Measurements from ENCODE around the gene ALG10. TPM values are rescaled to one million over a fixed set of nuclear protein-coding genes. Genes with fewer than 3 reads are reported as not detected.
A peak's percentile ranks its signal among the peaks of the same experiment; 100 is the strongest.
"Not testable (repeated sequence)": the region's sequence is repeated elsewhere in the genome, so short reads cannot be mapped to it uniquely, and the experiment has no call there.

ALG10 gene, protein sequence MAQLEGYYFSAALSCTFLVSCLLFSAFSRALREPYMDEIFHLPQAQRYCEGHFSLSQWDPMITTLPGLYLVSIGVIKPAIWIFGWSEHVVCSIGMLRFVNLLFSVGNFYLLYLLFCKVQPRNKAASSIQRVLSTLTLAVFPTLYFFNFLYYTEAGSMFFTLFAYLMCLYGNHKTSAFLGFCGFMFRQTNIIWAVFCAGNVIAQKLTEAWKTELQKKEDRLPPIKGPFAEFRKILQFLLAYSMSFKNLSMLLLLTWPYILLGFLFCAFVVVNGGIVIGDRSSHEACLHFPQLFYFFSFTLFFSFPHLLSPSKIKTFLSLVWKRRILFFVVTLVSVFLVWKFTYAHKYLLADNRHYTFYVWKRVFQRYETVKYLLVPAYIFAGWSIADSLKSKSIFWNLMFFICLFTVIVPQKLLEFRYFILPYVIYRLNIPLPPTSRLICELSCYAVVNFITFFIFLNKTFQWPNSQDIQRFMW
- 10 to 100 TPM; 21.6 to 33.2 TPM for total RNA-seq
- polyA plus RNA-seq (2013, experiment 1 of 2), result 11.7 TPM
- 10.5 TPM for polyA plus RNA-seq (2013, experiment 2 of 2)
- long read RNA-seq, experiment 1, partial matches to known transcripts, result 0 of 1 reads
- long read RNA-seq, experiment 1, other reads (novel, unspliced or antisense), result 0 of 1 reads
- long read RNA-seq, experiment 2, partial matches to known transcripts, result 0 of 5 reads
- long read RNA-seq, experiment 2, other reads (novel, unspliced or antisense), result 2 of 5 reads
- long read RNA-seq, experiment 3, transcript ALG10-201 (3 exons, 3,128 nt), result major isoform, 11 of 13 reads
- long read RNA-seq, experiment 3, partial matches to known transcripts, result 0 of 13 reads
- long read RNA-seq, experiment 3, other reads (novel, unspliced or antisense), result 0 of 13 reads
- long read RNA-seq, experiment 4, transcript ALG10-201 (3 exons, 3,128 nt), result major isoform, 9 of 10 reads
- long read RNA-seq, experiment 4, partial matches to known transcripts, result 0 of 10 reads
- long read RNA-seq, experiment 4, other reads (novel, unspliced or antisense), result 1 of 10 reads

DNA sequence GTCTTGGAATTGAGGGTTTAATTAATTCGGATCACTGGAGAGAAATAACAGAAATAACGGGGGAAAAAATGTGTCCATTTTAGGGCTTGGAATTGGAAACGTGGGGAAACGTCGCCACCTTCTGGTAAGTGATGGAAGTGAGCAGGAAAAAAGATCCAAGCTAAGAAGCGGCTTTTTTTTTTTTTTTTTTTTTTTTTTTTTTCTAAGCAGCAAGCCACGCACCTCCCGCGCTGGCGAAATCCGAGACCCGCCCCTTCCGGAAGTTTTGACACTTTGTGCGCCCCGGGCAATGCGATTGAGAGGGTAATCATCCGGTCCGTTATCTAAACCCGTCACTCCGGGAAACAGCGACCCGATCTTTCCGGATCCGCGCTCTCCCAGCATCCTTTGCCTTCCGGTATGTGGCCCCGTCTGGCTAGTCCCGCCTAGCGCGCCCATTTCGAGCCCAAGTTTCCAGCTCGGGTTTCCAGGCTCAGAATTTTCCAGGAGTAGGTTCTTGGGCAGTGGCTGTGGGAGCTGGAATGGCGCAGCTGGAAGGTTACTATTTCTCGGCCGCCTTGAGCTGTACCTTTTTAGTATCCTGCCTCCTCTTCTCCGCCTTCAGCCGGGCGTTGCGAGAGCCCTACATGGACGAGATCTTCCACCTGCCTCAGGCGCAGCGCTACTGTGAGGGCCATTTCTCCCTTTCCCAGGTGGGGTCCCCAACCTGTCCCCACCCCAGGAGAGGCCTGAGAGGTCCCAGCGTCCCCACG is at the start of gene ALG10:
ALG10 (plus strand) TSS at position 418 of the 752 bp plus-strand sequence; CDS start at position 522, 104 bp downstream.
- 0% methylated on average over 18 to 44 of the region's 44 CpGs for WGBS, 2 experiments (ENCODE audit: insufficient coverage in 1 of 2, insufficient read length in 1 of 2)
- Histone ChIP-seq H3K27me3 (ENCODE audit: control insufficient read depth, insufficient read depth, low read length, poor library complexity, severe bottlenecking) (no peaks in the 10 kb centered on the region), H3K36me3 (ENCODE audit: control insufficient read depth, insufficient read depth, low read length) (peaks cover 9% of the 10 kb centered on the region), H3K9ac (ENCODE audit: extremely low read depth, low read length, poor library complexity, severe bottlenecking) (peak within 1 kb of the TSS; percentile 86), H3K4me1 (ENCODE audit: control insufficient read depth, insufficient read depth, low read length) (no peaks in the 10 kb centered on the region), H3K9me3 (ENCODE audit: control insufficient read depth, low read length) (no peaks in the 10 kb centered on the region), H3K4me3 (ENCODE audit: low read length) (peak within 1 kb of the TSS; percentile 95), H3K27ac (ENCODE audit: low read depth, low read length) (peak within 1 kb of the TSS; percentile 77)
- Mint-ChIP-seq H3K4me3 (peak within 1 kb of the TSS; percentile 92), H3K27me3 (ENCODE audit: insufficient read depth) (no peaks in the 10 kb centered on the region), H3K9me3 (no peaks in the 10 kb centered on the region), H3K36me3 (ENCODE audit: low read depth) (peaks cover 3% of the 10 kb centered on the region), H3K27ac (peak within 1 kb of the TSS; percentile 97), H3K4me1 (peaks cover 19% of the 10 kb centered on the region)
- DNase-seq, result peak; percentile 99
- TF ChIP-seq, protein P1, sequence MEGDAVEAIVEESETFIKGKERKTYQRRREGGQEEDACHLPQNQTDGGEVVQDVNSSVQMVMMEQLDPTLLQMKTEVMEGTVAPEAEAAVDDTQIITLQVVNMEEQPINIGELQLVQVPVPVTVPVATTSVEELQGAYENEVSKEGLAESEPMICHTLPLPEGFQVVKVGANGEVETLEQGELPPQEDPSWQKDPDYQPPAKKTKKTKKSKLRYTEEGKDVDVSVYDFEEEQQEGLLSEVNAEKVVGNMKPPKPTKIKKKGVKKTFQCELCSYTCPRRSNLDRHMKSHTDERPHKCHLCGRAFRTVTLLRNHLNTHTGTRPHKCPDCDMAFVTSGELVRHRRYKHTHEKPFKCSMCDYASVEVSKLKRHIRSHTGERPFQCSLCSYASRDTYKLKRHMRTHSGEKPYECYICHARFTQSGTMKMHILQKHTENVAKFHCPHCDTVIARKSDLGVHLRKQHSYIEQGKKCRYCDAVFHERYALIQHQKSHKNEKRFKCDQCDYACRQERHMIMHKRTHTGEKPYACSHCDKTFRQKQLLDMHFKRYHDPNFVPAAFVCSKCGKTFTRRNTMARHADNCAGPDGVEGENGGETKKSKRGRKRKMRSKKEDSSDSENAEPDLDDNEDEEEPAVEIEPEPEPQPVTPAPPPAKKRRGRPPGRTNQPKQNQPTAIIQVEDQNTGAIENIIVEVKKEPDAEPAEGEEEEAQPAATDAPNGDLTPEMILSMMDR (conservative IDR thresholded peaks at IDR 0.05), result peak; percentile 91

DNA sequence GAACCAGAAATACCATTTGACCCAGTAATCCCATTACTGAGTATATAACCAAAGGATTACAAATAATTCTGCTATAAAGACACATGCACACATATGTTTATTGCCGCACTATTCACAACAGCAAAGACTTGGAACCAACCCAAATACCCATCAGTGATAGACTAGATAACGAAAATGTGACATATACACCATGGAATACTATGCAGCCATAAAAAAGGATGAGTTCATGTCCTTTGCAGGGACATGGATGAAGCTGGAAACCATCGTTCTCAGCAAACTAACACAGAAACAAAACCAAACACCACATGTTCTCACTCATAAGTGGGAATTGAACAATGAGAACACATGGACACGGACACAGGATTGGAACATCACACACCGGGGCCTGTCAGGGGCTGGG is 49.4 kb upstream of the ALG10 start:
- not testable (repeated sequence) for H3K27me3 Mint-ChIP-seq (ENCODE audit: insufficient read depth); H3K9ac ChIP-seq (ENCODE audit: extremely low read depth, low read length, poor library complexity, severe bottlenecking); H3K27ac ChIP-seq (ENCODE audit: low read depth, low read length); H3K27me3 ChIP-seq (ENCODE audit: control insufficient read depth, insufficient read depth, low read length, poor library complexity, severe bottlenecking); H3K27ac Mint-ChIP-seq; H3K36me3 Mint-ChIP-seq (ENCODE audit: low read depth); H3K36me3 ChIP-seq (ENCODE audit: control insufficient read depth, insufficient read depth, low read length); H3K4me3 ChIP-seq (ENCODE audit: low read length); H3K4me1 ChIP-seq (ENCODE audit: control insufficient read depth, insufficient read depth, low read length); H3K4me3 Mint-ChIP-seq; DNase-seq; H3K4me1 Mint-ChIP-seq; H3K9me3 ChIP-seq (ENCODE audit: control insufficient read depth, low read length)
- peaks cover 25% of the 10 kb centered on the region for H3K9me3 Mint-ChIP-seq
- WGBS, 2 experiments (ENCODE audit: insufficient coverage in 1 of 2, insufficient read length in 1 of 2), result 77 to 100% methylated on average over 2 to 4 of the region's 5 CpGs

DNA sequence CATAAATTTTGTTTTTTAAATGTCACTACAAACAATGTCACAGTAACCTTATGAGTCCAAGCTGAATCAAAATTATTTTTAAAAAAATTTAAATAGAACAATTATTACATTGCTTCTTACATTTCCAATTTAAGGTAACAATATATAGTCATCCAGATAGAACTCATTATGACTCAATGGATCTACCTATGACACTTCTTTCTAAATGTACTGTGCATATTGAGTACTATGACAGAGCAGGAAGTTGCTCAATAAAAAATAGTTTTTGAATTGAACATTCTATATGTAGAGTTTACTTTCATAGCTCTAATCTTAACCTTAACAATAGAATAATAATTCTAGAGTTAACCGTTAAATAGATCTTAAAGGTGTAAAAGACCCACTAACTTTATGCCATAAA is 44.4 kb upstream of the ALG10 start:
- H3K4me1 Mint-ChIP-seq, result no peaks in the 10 kb centered on the region
- no peak overlapping the region for H3K4me3 Mint-ChIP-seq
- H3K27ac ChIP-seq (ENCODE audit: low read depth, low read length), result no peak overlapping the region
- H3K27me3 Mint-ChIP-seq (ENCODE audit: insufficient read depth), result no peaks in the 10 kb centered on the region
- TF ChIP-seq, protein P1 (conservative IDR thresholded peaks at IDR 0.05), result no peak
- no peaks in the 10 kb centered on the region for H3K36me3 Mint-ChIP-seq (ENCODE audit: low read depth)
- H3K9ac ChIP-seq (ENCODE audit: extremely low read depth, low read length, poor library complexity, severe bottlenecking), result no peak overlapping the region
- peaks cover 15% of the 10 kb centered on the region for H3K9me3 Mint-ChIP-seq
- no peak overlapping the region for H3K27ac Mint-ChIP-seq
- no peaks in the 10 kb centered on the region for H3K27me3 ChIP-seq (ENCODE audit: control insufficient read depth, insufficient read depth, low read length, poor library complexity, severe bottlenecking)
- no peak overlapping the region for H3K4me3 ChIP-seq (ENCODE audit: low read length)
- H3K36me3 ChIP-seq (ENCODE audit: control insufficient read depth, insufficient read depth, low read length), result no peaks in the 10 kb centered on the region
- H3K9me3 ChIP-seq (ENCODE audit: control insufficient read depth, low read length), result peaks cover 2% of the 10 kb centered on the region
- no peak for DNase-seq
- H3K4me1 ChIP-seq (ENCODE audit: control insufficient read depth, insufficient read depth, low read length), result no peaks in the 10 kb centered on the region
- WGBS, 2 experiments (ENCODE audit: insufficient coverage in 1 of 2, insufficient read length in 1 of 2), result 83% methylated on average over 1 of the region's 1 CpG; no CpG with 5 or more reads in 1 of the 2 experiments

Data from endodermal cell (in vitro differentiated cells).